IPS-NIHi7 (cell line): ENCODE data around the gene GRID2IP.
A peak's percentile ranks its signal among the peaks of the same experiment; 100 is the strongest.
"Not testable (repeated sequence)": the region's sequence is repeated elsewhere in the genome, so short reads cannot be mapped to it uniquely, and the experiment has no call there.

ENCODE experiments used
- DNase-seq: peaks from one replicate; pipeline ENCODE4 v3.0.0; 2012; ENCODE audit warnings: mixed read lengths; ENCODE audit errors: extremely low spot score

GRID2IP gene

GRCh38 chr7:6551016-6551511 is at the start of gene GRID2IP:
Gene GRID2IP (minus strand): TSS chr7:6551461. CDS start chr7:6551436, 25 bp downstream.
- DNase-seq = no peak

GRCh38 chr7:6600093-6600492 is 48.8 kb upstream of the GRID2IP start:
- no peak for DNase-seq

- DNase-seq = no peak
Measured at GRCh38 chr7:6590645-6591110, 39.4 kb upstream of the GRID2IP start.

GRCh38 chr7:6589829-6590644 is 38.8 kb upstream of the GRID2IP start, which contains the start of gene INTS15:
Gene INTS15 (plus strand): TSS chr7:6590021. CDS start chr7:6590284, 263 bp downstream.
- DNase-seq = peak; percentile 94

- no peak for DNase-seq
Measured at GRCh38 chr7:6589151-6589828, 38.0 kb upstream of the GRID2IP start.

- no peak for DNase-seq
Measured at GRCh38 chr7:6588566-6588965, 37.3 kb upstream of the GRID2IP start.

GRCh38 chr7:6585746-6586432 is 34.6 kb upstream of the GRID2IP start:
- not testable (repeated sequence) for DNase-seq

GRCh38 chr7:6579446-6579845 is 28.2 kb upstream of the GRID2IP start:
- DNase-seq = no peak

- no peak for DNase-seq
Measured at GRCh38 chr7:6578114-6579084, 27.1 kb upstream of the GRID2IP start.

GRCh38 chr7:6577369-6578113 is 26.3 kb upstream of the GRID2IP start, which contains the start of gene ZDHHC4:
Gene ZDHHC4 (plus strand): TSS chr7:6577454. CDS start chr7:6580562, 3,108 bp downstream.
- DNase-seq = peak; percentile 96

- DNase-seq = not testable (repeated sequence)
Measured at GRCh38 chr7:6576867-6577368, 25.7 kb upstream of the GRID2IP start.

GRCh38 chr7:6576024-6576866 is 25.0 kb upstream of the GRID2IP start:
- no peak for DNase-seq

GRCh38 chr7:6575281-6576023 is 24.2 kb upstream of the GRID2IP start:
- no peak for DNase-seq

GRCh38 chr7:6571160-6571779 is 20.0 kb upstream of the GRID2IP start:
- no peak for DNase-seq

- DNase-seq = no peak
Measured at GRCh38 chr7:6567886-6568285, 16.6 kb upstream of the GRID2IP start.

GRCh38 chr7:6565655-6566054 is 14.4 kb upstream of the GRID2IP start:
- DNase-seq = no peak

GRCh38 chr7:6563936-6564770 is 12.9 kb upstream of the GRID2IP start:
- no peak for DNase-seq
